Measurements from ENCODE around the gene ZG16.
A peak's percentile ranks its signal among the peaks of the same experiment; 100 is the strongest.
"Not testable (repeated sequence)": the region's sequence is repeated elsewhere in the genome, so short reads cannot be mapped to it uniquely, and the experiment has no call there.

Gene ZG16, protein sequence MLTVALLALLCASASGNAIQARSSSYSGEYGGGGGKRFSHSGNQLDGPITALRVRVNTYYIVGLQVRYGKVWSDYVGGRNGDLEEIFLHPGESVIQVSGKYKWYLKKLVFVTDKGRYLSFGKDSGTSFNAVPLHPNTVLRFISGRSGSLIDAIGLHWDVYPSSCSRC

GRCh38 chr16:29777576-29778350 is at the start of gene ZG16:
Gene ZG16 (plus strand): TSS chr16:29778256. CDS start chr16:29779267, 1,011 bp downstream.
- DNase-seq, result no peak

- DNase-seq, result no peak
Measured at GRCh38 chr16:29729116-29729521, 48.9 kb upstream of the ZG16 start.

DNA sequence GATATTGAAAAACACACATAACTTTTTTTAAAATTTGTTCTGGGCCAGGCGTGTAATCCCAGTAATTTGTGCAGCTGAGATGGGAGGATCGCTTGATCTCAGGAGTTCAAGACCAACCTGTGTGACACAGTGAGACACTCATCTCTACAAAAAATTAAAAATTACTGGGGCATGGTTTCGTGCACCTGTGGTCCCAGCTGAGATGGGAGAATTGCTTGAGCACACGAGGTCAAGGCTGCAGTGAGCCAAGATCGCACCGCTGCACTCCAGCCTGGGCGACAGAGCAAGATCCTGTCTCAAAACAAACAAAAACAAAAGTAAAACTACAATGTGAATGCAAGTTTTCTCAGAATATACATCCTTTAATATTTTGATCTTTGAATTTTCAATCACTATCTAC is 47.4 kb upstream of the ZG16 start:
- no peak for DNase-seq

- peak; percentile 81 to 83 for DNase-seq
Measured at GRCh38 chr16:29731768-29732601, 46.1 kb upstream of the ZG16 start.

GRCh38 chr16:29734786-29735185 is 43.3 kb upstream of the ZG16 start:
- DNase-seq, result no peak

DNA sequence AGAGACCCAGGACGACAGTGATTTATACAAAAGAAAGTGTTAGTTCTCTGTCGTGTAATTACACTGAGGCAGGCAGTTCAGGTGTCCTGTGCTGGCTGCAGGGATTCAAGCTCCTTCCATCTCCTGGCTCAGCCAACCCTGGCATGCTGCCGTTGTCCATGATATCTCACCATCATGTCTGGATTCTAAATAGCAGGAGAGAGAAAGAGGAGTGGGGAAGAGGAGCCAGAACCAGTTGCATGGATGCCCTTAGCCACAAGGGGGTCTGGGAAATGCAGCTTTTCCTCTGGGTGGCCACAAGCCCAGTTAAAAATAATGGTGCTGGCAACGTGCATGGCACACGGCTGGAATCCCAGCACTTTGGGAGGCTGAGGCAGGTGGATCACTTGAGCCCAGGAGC is 41.9 kb upstream of the ZG16 start:
- no peak for DNase-seq

GRCh38 chr16:29736764-29737163 is 41.3 kb upstream of the ZG16 start:
- DNase-seq, result no peak

- DNase-seq, result no peak
Measured at GRCh38 chr16:29737713-29738112, 40.3 kb upstream of the ZG16 start.

DNA sequence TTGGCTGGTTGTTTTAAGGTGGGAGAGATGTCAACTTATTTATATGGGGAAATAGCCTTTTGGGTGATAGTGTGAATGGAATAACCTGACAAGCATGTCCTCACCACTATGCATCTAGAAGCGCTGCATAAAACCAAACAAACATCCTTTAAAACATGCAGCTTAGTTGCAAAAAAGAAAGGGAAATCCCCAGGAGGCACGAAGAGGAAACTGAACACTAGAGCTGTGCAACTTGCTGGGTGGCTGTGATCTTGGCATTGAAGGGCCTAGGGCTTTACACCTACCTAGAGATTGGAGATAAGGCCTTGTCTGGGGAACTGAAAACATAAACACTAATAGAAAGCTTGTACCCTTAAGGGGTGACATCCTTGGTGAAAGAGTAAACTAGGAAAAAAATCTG is 39.5 kb upstream of the ZG16 start:
- peak in 1 of 2 donors; percentile 34 for DNase-seq

GRCh38 chr16:29739927-29740629 is 38.0 kb upstream of the ZG16 start:
- DNase-seq, result not testable (repeated sequence)

- not testable (repeated sequence) for DNase-seq
Measured at GRCh38 chr16:29740630-29741015, 37.4 kb upstream of the ZG16 start.

DNA sequence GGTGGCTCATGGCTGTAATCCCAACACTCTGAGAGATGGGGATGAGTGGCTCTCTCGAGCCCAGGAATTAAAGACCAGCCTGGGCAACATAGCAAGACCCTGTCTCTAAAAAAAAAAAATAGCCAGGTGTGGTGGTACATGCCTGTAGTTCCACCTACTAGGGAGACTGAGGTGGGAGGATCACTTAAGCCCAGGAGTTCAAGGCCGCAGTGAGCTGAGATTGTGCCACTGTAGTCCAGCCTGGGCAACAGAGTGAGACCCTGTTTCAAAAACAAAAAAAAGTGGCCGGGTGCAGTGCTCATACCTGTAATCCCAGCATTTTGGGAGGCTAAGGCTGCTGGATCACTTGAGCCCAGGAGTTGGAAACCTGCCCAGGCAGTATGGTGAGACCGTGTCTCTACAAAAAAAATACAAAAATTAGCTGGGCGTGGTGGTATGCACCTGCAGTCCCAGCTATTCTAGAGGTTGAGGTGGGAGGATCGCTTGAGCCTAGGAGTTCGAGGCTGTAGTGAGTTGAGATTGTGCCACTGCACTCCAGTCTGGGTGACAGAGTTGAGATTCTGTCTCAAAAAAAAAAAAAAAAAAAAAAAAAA is 35.3 kb upstream of the ZG16 start:
- no peak for DNase-seq

GRCh38 chr16:29743475-29743826 is 34.6 kb upstream of the ZG16 start:
- DNase-seq, result no peak

DNA sequence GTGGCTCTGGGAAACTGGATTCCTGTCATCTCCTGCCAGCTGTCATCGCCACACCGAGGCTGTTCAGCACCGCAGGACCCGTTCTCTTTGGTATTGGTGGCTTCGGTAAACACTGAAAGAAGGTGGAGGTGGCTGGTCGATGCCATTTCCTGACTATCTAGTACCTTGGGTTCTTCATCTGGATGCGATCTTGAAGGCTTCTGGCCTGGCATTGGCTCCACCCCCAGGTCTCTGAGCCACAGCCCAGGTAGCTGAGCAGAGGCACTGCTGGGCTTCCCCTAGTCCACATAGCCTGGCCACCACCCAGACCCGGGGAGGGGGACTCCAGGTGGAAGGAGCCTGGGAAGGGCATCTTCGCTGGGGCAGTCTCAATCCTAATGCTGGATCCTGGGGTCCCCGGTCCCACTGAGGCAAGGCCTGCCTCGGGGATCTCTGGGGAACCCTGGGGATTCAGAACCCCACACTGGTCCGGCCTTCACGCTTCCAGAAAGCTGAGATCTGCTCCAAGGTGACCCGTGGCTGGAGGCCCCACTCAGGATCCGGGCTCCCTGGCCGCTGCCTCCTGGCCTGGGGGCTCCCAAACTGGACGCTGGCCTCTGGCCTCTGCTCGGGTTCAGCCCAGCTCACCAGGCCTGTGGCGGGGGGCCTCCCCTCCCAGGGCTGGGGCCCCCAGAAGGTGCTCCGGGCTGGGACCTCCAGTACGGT is 34.1 kb upstream of the ZG16 start:
- DNase-seq, result peak; percentile 41 to 54

GRCh38 chr16:29744541-29745101 is 33.4 kb upstream of the ZG16 start:
- DNase-seq, result peak; percentile 17 to 30

- peak; percentile 58 to 60 for DNase-seq
Measured at GRCh38 chr16:29745121-29745852, 32.8 kb upstream of the ZG16 start.

GRCh38 chr16:29745853-29746345 is 32.2 kb upstream of the ZG16 start, which contains the start of gene C16orf54:
Gene C16orf54 (minus strand): TSS chr16:29745990. CDS start chr16:29744951, 1,039 bp downstream.
- peak; percentile 83 to 84 for DNase-seq

DNA sequence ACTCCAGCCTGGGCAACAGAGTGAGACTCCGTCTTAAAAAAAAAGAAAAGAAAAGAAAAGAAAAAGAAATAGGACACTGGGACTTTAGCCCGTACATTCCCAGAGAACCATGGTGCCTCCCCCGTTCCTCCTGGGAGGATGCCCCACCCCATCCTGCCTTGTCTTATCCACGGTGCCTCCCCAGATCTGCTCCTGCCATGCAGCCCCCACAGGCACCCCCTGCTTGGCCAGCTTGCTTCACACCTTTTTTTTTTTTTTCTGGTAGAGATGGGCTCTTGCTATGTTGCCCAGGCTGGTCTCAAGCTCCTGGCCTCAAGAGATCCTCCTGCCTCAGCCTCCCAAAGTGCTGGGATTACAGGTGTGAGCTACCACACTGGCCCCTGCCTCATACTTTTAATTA is 31.5 kb upstream of the ZG16 start:
- not testable (repeated sequence) for DNase-seq

- DNase-seq, result no peak
Measured at GRCh38 chr16:29747947-29748759, 29.9 kb upstream of the ZG16 start.

DNA sequence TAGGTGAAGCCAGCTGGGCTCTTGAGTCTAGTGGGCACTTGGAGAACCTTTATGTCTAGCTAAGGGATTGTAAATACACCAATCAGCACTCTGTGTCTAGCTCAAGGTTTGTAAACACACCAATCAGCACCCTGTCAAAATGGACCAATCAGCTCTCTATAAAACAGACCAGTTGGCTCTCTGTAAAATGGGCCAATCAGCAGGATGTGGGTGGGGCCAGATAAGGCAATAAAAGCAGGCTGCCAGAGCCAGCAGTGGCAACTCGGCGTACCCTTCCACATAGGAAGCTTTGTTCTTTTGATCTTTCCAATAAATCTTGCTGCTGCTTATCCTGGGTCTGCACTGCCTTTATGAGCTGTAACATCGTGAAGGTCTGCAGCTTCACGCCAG is 29.3 kb upstream of the ZG16 start:
- not testable (repeated sequence) for DNase-seq

Measured in stimulated activated CD4-positive, alpha-beta T cell treated with anti-CD3 and anti-CD28 coated beads, Interleukin-2, amount 100 ng/mL, for 24 hours (primary cell).